Measurements from ENCODE around the gene CNTNAP3B.
"Not testable (repeated sequence)": the region's sequence is repeated elsewhere in the genome, so short reads cannot be mapped to it uniquely, and the experiment has no call there.

DNA sequence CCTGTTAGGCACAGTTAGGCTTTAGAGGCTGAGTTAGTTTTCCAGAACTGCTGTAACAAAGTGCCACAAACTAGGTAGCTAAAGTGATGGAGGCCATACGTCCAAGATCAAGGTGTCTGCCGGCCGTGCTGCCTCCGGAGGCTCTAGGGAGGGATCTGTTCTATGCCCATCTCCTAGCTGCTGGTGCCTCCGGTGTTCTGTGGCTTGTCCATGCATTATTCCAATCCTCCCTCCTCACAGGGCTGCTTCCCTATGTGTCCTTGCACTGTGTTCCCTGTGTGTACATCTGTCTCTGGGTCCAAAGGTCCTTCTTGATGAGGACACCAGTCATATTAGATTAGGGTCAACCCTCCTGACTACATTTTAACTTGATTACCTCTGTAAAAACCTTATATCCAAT is 54.4 kb downstream of the CNTNAP3B start:
- TF ChIP-seq, protein P1, sequence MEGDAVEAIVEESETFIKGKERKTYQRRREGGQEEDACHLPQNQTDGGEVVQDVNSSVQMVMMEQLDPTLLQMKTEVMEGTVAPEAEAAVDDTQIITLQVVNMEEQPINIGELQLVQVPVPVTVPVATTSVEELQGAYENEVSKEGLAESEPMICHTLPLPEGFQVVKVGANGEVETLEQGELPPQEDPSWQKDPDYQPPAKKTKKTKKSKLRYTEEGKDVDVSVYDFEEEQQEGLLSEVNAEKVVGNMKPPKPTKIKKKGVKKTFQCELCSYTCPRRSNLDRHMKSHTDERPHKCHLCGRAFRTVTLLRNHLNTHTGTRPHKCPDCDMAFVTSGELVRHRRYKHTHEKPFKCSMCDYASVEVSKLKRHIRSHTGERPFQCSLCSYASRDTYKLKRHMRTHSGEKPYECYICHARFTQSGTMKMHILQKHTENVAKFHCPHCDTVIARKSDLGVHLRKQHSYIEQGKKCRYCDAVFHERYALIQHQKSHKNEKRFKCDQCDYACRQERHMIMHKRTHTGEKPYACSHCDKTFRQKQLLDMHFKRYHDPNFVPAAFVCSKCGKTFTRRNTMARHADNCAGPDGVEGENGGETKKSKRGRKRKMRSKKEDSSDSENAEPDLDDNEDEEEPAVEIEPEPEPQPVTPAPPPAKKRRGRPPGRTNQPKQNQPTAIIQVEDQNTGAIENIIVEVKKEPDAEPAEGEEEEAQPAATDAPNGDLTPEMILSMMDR (IDR thresholded peaks at IDR 0.05; ENCODE audit: insufficient read depth, low read length, poor library complexity, severe bottlenecking): not testable (repeated sequence)
- not testable (repeated sequence) for TF ChIP-seq EZH2phosphoT487 (conservative IDR thresholded peaks at IDR 0.05; ENCODE audit: low read length)

All from SU-DHL-6 (cell line).